SHP77 treated with DMSO at 0.1 percent for 48 hours (cell line): ENCODE data around the gene SIVA1.

Experiments used
- DNase-seq: peaks from one replicate; lab custom pipeline; 2025; lab: John Stamatoyannopoulos, UW

Gene SIVA1

DNA sequence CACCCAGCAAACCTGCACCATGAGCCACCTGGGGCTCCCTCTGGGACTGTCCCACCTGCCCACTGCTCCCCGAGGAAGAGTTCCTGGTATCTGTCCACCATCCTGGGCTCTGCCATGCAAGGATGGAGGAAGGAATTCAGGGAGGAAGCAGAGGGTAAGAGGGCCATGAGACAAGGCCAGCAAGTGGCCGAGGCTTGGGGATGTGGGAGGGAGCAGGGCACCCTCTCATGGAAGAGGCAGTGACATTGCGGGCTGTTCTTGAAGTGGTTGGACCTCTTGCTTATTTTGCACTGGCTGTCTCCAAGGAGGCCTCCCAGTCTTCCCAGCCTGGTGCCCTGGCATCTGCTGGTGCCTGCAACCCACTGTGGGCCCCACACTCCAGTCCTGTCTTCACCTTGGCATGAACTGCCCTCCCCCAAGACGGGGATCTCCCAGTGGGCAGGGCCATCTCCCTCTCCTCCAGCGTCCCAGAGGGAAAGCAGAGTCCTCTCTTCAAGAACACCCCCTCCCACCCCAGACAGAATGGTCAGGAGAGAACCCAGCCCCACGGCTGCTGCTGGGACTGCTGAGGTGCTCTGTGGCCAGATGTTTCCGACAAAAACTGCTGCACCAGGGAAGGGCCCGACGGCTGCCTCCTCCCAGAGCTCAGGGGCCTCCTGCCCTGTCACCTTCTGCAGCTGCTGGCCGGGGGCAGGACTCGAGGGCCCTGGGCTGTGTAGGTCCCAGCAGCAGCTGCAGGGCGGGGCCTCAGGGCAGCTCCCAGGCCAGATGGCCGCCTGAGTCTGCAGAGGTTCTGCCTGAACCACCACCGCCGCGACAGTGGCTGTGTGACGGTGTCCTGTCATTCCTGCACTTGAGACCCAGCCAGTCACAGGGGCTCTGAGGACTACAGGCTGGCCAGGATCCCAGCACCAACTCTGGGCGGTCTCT is 44.4 kb downstream of the SIVA1 start:
- peak; percentile 29 for DNase-seq

DNA sequence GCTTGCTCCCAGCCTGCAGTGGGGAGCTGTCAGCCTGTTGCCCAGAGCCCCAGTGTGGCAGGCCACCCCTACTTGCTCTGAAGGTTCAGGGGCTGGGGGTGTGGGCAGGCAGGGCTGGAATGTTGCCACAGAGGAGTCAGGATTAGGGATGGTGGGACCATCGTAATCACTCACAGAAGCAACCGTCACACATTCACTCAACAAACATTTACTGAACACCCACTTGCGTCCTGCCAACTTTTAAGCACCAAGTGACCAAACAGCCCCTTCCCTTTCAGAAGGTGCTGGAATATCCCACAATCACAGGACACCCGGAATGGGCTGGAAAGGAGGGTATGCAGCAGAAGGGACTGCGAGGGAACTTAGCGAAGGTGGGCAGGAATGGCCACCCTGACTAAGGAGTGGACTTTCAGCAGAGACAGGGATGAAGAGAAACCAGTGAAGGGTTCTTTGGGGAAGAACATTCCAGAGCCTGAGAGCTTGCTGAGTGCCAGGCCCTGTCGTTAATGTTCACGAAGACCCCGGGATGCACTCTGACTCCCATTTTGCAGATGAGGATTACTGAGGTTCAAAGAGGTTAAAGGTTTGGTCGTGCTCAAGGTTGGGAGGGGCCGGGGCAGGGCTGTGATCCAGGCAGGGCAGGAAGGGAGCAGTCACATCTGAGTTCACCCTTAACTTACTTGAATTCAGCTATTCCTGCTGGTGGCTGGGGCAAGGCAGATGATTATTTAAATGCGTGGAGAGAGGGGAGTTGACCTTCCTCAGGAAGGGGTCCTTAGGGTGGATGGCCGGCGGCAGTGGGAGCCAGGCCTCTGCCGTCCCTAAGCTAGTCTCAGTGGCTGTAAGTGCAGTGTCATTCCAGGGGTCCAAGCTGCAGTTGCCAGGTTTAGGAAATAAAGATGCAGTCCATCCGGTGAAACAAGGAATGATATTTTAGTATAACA is 45.6 kb downstream of the SIVA1 start:
- DNase-seq: no peak

DNA sequence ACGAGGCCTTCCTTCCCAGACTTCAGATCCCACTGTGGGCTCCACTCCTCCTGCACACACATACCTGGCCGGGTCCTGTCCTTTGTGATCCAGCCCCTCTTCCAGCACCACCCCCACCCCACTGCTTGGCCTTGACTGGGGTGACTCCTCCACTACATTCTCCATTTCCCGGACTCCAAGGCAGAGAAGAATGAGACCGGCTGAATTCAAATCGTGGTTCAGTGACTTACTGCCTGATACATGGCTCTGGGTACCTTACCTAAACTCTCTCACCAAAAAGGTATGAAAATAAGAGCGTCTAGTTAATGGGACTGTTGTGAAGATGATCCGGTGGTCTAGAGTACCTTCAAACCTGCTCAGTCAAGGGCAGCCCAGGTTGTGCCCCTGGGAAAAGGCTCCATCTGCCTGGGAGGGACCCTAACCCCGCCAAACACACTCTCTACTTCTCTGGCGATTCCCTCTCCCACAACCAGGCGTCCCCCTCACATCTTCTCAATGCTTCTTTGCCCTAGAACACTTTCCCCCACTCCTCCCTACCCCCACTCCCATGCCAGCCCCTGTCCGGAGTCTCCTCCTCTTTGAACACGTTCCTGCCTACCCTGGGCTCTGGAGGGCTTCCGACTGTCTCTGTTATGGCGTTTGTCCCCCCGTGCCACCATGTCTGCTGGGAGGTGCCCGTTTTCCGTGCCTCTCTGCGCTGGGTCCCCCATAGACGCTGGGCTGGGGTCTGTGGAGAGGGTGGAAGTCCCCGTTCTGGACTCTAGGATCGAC is 46.5 kb downstream of the SIVA1 start:
- no peak for DNase-seq

DNA sequence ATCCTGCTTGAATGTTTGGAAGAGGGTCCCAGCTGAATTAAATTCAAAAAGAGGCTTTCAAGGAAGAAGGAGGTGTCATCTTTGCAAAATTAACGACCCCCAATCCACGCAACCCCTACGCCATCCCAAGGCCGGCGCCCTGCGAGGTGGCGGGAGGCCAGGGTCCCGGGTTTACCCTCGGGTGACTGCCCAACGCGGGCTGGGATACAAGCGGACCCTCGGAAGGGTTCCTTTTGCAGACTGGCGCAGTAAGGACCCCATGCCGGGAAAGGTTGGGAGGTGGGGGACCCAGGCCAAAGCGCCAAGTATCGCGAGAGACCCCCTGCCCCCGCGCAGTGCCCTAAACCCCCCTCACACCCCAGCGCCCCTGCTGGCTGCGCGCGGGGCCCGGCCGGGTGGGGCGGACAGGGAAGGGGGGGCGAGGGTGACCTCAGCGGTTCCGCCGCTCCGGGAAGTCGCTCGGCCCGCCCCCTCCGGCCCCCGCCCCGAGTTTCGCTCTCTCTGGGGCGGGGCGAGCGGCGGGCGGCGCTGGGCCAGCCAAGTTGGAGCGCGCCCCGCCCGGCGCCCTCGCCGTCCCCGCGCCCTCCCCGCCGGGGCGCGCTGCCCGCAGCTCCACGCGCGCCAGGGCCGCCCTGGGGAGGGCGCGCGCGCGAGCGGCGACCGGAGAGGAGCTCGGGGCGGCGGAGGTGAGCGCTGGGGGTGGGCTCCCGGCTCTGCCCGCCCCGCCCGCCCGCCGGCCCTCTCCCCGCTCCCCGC is 47.2 kb downstream of the SIVA1 start:
- no peak for DNase-seq

DNA sequence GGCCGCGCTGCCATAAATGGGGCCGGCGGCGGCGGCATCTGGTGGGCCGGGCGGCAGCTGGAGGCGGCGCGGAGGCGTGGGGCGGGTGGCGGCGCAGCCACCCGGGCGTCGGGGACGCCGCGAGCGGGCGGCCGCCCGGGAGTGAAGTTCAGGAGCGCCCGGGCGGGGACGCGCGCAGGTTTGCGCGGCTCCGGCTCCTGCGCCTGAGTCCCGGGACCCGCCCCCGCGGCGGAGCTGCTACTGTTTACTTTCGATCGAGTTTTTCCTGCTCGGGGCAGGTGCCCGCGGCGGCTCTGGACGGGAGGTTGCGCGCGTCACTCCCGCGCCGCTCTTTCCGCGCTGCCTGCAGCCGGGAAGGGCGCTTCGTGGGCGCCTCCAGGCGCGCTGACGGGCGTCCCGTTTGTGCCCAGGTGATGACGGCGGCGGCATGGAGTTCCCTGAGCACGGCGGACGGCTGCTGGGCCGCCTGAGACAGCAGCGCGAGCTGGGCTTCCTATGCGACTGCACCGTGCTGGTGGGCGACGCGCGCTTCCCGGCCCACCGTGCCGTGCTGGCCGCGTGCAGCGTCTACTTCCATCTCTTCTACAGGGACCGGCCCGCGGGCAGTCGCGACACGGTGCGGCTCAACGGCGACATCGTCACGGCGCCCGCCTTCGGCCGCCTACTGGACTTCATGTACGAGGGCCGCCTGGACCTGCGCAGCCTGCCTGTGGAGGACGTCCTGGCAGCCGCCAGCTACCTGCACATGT is 48.0 kb downstream of the SIVA1 start, which contains the start of gene ZBTB42:
TSS of gene ZBTB42 (plus strand) at position 331 of the 749 bp plus-strand sequence. CDS start at position 428, 97 bp downstream.
- no peak for DNase-seq

DNA sequence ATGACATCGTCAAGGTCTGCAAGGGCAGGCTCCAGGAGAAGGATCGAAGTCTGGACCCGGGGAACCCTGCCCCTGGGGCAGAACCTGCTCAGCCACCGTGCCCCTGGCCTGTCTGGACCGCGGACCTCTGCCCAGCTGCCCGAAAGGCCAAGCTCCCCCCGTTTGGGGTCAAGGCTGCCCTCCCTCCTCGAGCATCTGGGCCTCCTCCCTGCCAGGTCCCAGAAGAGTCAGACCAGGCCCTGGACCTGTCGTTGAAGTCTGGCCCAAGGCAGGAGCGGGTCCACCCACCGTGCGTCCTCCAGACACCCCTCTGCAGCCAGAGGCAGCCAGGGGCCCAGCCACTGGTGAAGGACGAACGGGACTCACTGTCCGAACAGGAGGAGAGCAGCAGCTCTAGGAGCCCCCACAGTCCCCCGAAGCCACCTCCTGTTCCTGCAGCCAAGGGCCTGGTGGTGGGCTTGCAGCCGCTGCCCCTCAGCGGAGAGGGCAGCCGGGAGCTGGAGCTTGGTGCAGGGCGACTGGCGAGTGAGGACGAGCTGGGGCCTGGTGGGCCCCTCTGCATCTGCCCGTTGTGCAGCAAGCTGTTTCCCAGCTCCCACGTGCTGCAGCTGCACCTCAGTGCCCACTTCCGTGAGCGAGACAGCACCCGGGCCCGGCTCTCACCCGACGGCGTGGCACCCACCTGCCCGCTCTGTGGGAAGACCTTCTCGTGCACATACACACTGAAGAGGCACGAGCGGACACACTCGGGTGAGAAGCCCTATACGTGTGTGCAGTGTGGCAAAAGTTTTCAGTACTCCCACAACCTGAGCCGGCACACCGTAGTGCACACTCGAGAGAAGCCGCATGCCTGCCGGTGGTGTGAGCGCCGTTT is 48.8 kb downstream of the SIVA1 start:
- DNase-seq: no peak

DNA sequence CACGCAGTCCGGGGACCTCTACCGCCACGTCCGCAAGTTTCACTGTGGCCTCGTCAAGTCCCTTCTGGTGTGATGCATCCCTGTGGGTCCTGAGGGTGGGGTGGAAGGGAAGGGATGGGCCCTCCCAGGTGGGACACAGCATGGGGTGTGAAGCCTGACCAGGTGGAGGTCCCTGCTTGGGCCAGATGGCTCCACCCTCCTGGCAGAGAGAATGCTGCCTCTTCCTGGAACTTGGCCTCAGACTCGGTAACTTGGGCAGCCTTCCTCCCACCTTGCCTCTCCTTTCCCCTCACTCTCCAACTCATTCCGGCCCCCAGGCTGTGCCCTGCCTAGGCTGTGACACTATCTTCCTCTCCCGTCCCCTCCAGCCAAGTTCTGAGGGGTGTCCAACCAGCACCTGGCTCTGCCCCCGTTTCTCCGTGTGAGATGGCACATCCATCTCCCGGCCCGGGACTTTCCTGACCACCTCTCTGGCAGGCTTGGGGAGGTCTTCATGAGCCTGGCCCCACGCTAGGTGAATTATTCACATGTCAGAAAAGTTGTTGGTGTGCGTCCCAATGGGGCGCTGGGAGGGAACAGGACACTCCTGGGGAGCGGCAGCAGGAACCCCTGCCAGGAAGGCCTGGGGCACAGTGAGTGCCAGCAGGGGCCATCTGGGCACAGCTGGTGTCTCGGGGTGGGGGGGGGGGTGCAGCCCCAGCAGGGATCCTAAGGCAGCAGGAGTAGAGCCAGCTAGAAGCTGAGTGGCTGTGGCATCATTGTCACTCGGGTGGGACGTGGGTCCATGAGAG is 49.6 kb downstream of the SIVA1 start:
- no peak for DNase-seq

DNA sequence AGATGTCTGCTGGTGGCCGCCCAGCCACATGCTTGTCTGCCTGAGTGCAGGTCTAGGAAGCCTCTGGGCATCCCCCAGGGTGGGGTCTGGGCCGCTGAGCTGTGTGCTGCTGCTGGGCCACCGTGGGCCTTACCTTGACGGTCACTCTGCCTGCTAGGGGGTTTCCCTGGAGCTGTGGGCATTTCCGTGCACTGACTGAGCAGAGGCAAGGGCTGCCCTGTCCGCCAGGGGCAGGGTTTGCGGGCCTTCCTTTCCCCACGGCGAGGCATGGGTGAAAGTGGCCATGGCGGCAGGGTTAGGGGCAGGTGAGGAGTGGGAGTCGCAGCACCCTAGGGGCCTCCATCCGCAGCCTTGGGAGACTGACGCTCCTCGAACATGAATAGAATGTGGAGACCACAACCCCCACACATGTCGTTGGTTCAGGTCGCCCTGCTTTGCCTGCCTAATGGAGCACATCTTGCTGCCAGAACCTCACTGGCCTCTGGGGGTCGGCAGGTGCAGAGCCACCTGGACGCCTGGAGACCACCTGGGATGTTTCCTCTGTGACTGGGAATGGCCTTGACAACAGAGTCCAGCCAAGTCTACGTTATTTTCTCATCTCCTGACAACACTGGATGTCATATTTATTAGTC is 50.4 kb downstream of the SIVA1 start:
- DNase-seq: no peak

DNA sequence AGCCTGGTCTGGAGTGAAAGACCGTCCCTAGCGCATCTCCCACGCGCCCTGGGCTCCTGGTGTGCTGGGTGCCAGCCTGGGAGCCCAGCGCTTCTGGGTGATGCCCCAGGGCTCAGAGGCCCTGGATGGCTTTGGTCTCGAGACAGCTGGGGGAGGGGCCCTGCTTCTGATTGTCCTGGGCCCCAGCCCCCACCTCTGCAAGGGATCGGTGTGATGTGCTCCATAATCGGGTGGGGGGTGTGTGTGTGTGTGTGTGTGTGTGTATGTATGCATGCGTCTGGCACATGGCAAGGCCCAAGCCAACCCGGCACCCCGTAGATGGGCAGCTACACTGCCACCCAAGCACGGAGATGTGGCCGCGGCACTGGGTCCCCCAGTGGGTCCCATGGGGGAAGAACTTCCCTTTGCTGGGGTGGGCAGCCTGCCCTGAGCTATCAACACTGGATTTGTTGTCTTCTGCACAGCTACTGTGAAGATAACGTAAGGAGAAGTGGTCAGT is 51.0 kb downstream of the SIVA1 start:
- no peak for DNase-seq

DNA sequence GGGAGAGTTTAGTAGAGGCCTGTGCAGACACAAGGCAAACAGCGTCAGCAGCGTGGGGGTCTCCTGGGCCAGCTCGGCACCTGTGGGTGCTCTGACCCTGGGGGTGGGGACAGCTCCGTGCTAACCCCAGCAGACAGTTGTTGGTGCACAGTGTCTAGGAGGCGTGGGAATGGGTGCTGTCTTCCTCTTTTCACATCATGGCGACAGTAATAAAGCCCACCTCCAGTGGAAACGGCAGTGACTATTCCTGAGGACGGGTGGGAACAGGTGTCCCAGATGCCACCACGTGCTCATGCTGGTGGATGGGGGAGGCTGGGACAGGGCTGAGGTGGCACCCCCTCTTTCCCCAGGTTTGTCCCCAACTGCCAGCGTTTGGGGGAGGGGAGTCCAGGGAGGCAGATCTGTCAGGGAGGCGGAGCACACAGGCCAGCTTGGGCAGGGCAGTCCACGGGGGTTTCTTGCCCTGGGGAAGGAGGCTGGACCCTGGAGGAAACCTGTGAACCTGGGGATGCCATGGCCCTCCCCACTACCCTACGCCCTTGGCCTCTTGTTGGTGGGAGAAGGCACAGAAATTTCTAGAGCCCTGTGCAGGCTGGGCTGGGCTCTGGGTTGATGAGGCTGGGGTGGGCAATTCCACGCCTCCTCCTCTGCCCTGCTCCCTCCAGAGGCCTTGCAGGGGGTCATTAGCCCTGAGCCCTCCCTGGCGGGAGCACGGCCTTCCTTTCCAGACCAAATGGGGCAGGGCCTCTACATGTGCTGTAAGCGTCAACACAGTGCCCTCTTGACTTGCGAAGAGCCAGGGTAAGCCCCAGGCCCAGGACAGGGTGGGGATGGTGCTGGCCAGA is 51.8 kb downstream of the SIVA1 start:
- DNase-seq: no peak

DNA sequence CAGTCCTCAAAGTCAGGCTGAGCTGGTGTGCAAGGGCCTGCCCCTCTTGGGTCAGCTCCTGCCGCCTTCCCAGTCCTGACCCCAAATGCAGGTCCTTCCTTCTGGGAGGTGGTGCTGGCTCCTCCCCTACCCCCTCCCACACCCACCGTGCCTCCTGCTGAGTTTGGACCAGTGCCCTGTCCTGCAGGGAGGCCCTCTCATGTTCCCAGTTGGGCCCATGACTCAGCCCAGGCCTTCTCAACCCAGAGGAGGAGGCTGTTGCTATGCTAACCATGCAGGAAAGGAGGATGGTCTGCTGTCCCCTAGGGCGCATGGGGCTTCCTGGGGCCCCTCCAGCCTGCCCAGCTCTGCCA is 52.4 kb downstream of the SIVA1 start:
- DNase-seq: no peak

DNA sequence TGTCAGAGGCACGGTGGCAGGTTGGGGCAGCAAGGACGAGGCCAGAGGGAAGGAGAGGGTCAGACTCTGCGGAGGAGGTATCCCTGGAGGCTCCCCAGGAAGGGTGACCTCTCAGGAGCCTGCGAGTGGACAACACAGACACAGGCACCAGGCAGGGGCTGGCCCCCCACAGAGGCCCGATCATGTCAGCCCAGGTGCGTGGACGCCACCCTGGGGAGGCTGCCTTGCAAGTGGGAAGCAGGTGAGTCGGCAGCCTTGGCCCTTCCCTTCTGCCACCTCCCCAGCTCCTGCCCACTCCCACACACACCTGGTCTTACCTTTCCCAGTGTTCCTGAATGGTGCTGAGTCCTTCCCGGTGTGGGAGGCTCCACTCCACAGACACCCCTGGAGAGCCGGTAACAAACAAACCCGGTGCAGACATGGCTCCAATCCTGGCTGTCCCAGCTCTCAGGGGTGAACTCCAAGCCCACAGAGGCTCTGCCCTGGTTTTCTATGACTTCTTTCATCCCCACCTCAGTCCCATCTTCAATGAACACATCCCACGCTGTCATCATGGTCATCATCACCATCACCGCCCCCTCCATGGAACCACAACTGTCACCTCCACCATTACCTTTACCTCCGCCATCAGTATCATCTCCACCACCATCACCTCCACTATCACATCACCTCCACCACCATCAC is 53.1 kb downstream of the SIVA1 start:
- DNase-seq: no peak

DNA sequence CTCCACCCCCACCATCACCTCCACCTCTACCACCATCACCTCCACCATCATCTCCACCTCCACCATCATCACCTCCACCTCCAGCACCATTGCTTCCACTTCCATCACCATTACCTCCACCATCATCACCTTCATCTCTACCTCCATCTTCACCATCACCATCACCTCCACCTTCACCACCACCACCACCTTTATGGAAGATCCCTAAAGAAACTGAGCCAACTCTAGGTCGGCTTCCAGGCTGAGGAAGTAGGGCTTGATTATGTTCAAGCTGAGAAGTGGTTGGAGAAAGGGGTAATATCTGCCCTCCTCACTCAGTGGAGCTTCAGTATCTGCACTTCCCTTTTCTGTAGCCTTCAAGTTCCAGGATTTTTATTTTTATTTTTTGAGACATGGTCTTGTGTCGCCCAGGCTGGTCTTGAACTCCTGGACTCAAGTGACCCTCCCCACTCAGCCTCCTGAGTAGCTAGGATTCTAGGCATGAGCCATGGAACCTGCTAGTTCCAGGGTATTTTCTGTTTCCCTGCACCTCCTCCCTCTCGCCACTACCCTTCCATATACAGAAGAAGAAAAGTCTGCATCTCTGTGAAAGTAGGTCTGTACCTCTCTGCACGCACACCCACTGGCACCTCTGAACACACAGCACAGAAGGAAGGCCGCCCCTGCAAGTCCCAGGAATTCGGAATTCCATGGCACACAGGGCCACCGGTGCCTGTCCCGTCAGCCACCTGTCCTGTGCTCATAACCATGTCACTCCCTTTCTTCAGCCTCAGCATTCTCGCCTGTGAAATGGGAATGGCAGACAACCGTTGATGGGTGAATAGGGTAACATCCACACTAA is 53.9 kb downstream of the SIVA1 start:
- DNase-seq: no peak

DNA sequence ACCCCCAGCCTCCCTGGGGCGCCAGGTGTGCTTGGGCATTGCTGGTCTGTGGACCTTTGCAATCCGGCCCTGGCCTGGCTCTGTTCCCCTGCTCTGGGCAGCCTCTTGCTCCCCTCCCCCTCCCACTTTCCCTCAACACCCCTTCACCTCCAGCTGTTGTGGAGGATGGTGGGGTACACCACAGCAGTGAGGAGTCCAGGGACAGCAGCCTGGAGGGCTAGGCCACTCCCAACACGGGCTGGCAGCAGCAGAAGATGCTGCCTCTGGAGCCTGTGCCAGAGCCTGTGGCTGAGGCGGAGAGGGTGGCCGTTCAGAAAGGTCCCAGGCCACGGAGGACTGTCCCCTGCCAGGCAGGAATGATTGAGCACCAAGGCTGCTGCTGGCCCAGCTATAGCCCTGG is 55.5 kb downstream of the SIVA1 start:
- no peak for DNase-seq
